Gastrocnemius medialis (tissue), 4 donors: ENCODE results near the gene ADARB2.

Experiments
- CTCF ChIP-seq, 5 experiments: fragments of 450-650 bp in 3 of 5; fragments of 200-600 bp in 2 of 5; sonication (generic) in 2 of 5; IDR thresholded peaks in 4 of 5; conservative IDR thresholded peaks in 1 of 5; 1 replicate in 4 of 5; 2 replicates in 1 of 5; pipeline ENCODE4 v1.5.1; 2016 to 2019; ENCODE audit warnings: antibody characterized with exemption in 5 of 5, mild to moderate bottlenecking in 3 of 5, moderate library complexity in 3 of 5
- POLR2A ChIP-seq, 2 donors: fragments of 450-650 bp; IDR thresholded peaks; one replicate each; pipeline ENCODE4 v1.6.1; 2017; ENCODE audit warnings: antibody characterized with exemption in 2 of 2, mild to moderate bottlenecking in 2 of 2, moderate library complexity in 2 of 2

DNA sequence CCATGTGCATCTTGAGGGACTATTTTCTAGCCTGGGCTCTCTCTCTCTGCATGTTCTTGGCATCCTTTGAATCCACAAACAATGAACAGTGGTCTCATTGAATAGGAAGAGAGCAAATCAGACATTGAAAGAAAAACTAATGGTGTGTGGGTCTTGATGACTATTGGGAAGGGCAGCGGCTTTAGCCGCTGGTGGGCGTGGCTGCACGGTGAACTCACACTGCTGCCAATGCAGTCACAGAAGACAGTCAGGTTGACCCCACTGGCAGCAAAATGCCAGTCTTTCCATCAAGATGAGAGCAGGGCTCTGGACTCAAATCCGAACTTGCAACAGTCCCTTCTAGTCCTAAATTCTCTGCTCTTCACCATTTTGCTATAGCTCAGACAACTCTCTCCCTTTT, 91.0 kb downstream of the ADARB2 start:
- TF ChIP-seq CTCF (IDR thresholded peaks at IDR 0.05 in 4 of 5, conservative IDR thresholded peaks at IDR 0.05 in 1 of 5), result no peak
- TF ChIP-seq POLR2A (IDR thresholded peaks at IDR 0.05), result no peak
